HepG2 (cell line): ENCODE results near the gene ICAM3. TPM values are rescaled to one million over a fixed set of nuclear protein-coding genes. Genes with fewer than 3 reads are reported as not detected.

Experiments used
- ARID2 ChIP-seq: sonication (generic); formaldehyde crosslinking; IDR thresholded peaks from 2 replicates; pipeline ENCODE4 v1.8.1; 2022; ENCODE audit warnings: mild to moderate bottlenecking, missing genetic modification reagents, borderline replicate concordance
- BRD4 ChIP-seq: sonication (generic); formaldehyde crosslinking; IDR thresholded peaks from 2 replicates; pipeline ENCODE4 v1.4.0; 2020; ENCODE audit warnings: missing genetic modification reagents
- KDM5A ChIP-seq: fragments of 200-600 bp; sonication (generic); IDR thresholded peaks from 2 replicates; pipeline ENCODE4 v1.7.0; 2018; ENCODE audit warnings: antibody characterized with exemption, mild to moderate bottlenecking, low read length, borderline replicate concordance
- MATR3 ChIP-seq: sonication (generic); formaldehyde crosslinking; IDR thresholded peaks from 2 replicates; pipeline ENCODE4 v1.4.0; 2020; ENCODE audit warnings: missing genetic modification reagents
- MIER3 ChIP-seq: IDR thresholded peaks from 2 replicates; pipeline ENCODE4 v1.6.1; 2016; ENCODE audit warnings: missing compliant biosample characterization, borderline replicate concordance
- MXD3 ChIP-seq: IDR thresholded peaks from 2 replicates; pipeline ENCODE4 v1.6.1; 2016; ENCODE audit warnings: mild to moderate bottlenecking, missing biosample characterization, missing genetic modification reagents
- NFE2L1 ChIP-seq: sonication (generic); formaldehyde crosslinking; IDR thresholded peaks from 2 replicates; pipeline ENCODE4 v1.4.0; 2020; ENCODE audit warnings: missing genetic modification reagents, mild to moderate bottlenecking, borderline replicate concordance
- NFYC ChIP-seq: IDR thresholded peaks from 2 replicates; pipeline ENCODE4 v1.6.1; 2016; ENCODE audit warnings: missing genetic modification reagents, missing compliant biosample characterization
- POLR2A ChIP-seq, 2 experiments: IDR thresholded peaks; 2 replicates each; pipeline ENCODE4 v1.6.1; 2011; ENCODE audit warnings: low read depth in 2 of 2, low read length in 2 of 2, mild to moderate bottlenecking in 1 of 2, moderate library complexity in 1 of 2; ENCODE audit not compliant: insufficient read depth in 1 of 2
- RBFOX2 ChIP-seq: fragments of 200-400 bp; formaldehyde crosslinking; IDR thresholded peaks from 2 replicates; pipeline ENCODE4 v1.6.1; 2017; ENCODE audit warnings: low read depth, mild to moderate bottlenecking, low read length
- SATB2 ChIP-seq: sonication (generic); formaldehyde crosslinking; IDR thresholded peaks from 2 replicates; pipeline ENCODE4 v1.5.0; 2020; ENCODE audit warnings: missing genetic modification reagents
- SRY ChIP-seq: sonication (generic); formaldehyde crosslinking; IDR thresholded peaks from 2 replicates; pipeline ENCODE4 v1.8.0; 2022; ENCODE audit warnings: mild to moderate bottlenecking, missing genetic modification reagents
- THAP7 ChIP-seq: sonication (generic); formaldehyde crosslinking; IDR thresholded peaks from 2 replicates; pipeline ENCODE4 v1.8.1; 2023; ENCODE audit warnings: mild to moderate bottlenecking, missing genetic modification reagents
- XRCC5 ChIP-seq: fragments of 200-400 bp; formaldehyde crosslinking; optimal IDR thresholded peaks from 2 replicates; pipeline ENCODE3; 2017; ENCODE audit warnings: mild to moderate bottlenecking, low read length
- ZBTB44 ChIP-seq: sonication (generic); formaldehyde crosslinking; IDR thresholded peaks from 2 replicates; pipeline ENCODE4 v1.4.0; 2020; ENCODE audit warnings: missing genetic modification reagents
- ZNF142 ChIP-seq: sonication (generic); formaldehyde crosslinking; IDR thresholded peaks from 2 replicates; pipeline ENCODE4 v1.4.0; 2020; ENCODE audit warnings: missing genetic modification reagents
- ZNF230 ChIP-seq: sonication (generic); formaldehyde crosslinking; IDR thresholded peaks from 2 replicates; pipeline ENCODE4 v1.4.0; 2020; ENCODE audit warnings: mild to moderate bottlenecking, missing genetic modification reagents
- ZNF282 ChIP-seq: fragments of 450-650 bp; IDR thresholded peaks from 2 replicates; pipeline ENCODE4 v1.6.1; 2018; ENCODE audit not compliant: partially characterized antibody
- ZNF562 ChIP-seq: sonication (generic); formaldehyde crosslinking; IDR thresholded peaks from 2 replicates; pipeline ENCODE4 v1.8.0; 2022; ENCODE audit warnings: missing genetic modification reagents, borderline replicate concordance
- ZNF564 ChIP-seq: sonication (generic); formaldehyde crosslinking; IDR thresholded peaks from 2 replicates; pipeline ENCODE4 v1.8.1; 2023; ENCODE audit warnings: mild to moderate bottlenecking, missing genetic modification reagents
- polyA plus RNA-seq, 8 experiments: library from polyadenylated mRNA; depleted of rRNA in 3 of 8; stranded (reverse) in 7 of 8; unstranded in 1 of 8; fragments of >200 nt; fragmentation: Illumina TruSeq in 4 of 8; extraction: Trizol in 4 of 8; gene quantifications; 2 replicates each; pipeline versions ENCODE4 v1.2.1 to v1.2.3, GENCODE V29; 2011 to 2016; ENCODE audit warnings: low read depth in 4 of 8, missing spikeins in 1 of 8, mixed read lengths in 1 of 8; ENCODE audit not compliant: insufficient read depth in 1 of 8
- total RNA-seq, 5 experiments: library from RNA; depleted of rRNA; stranded (reverse); fragments of >200 nt; fragmentation: Illumina TruSeq; extraction: Trizol; gene quantifications; 2 replicates each; pipeline ENCODE4 v1.2.3, GENCODE V29; 2016; ENCODE audit warnings: low read depth in 1 of 5

Gene ICAM3
- total and polyA plus RNA-seq, 2 of the 13 experiments (the other 11 are each of a cell fraction or from before 2014, with no cell fraction given): 14.1 to 21.0 TPM

GRCh38 chr19:10334588-10335351 lies 4.7 kb downstream of the ICAM3 start (continued):
- 0 out of 2 replicates have a peak, but pooled peaks have one; percentile 41 for TF ChIP-seq MXD3 (CRISPR knock-in tag)
- TF ChIP-seq THAP7: peak; percentile 91
- TF ChIP-seq NFYC (CRISPR knock-in tag): peak; percentile 28; the same call in 1 of the 2 replicates
- TF ChIP-seq ZNF564 (CRISPR knock-in tag): peak; percentile 79
- peak; percentile 18 for TF ChIP-seq XRCC5
- no peak for TF ChIP-seq SATB2 (CRISPR knock-in tag)
- TF ChIP-seq MIER3: no peak
- no peak for TF ChIP-seq ARID2
- peak; percentile 62 for TF ChIP-seq RBFOX2
- TF ChIP-seq ZNF562 (CRISPR knock-in tag): no peak
- TF ChIP-seq ZNF282: no peak
- peak; percentile 72 to 88; a peak in 3 of 4 replicates for TF ChIP-seq POLR2A (IDR thresholded peaks at IDR 0.05; ENCODE audit: insufficient read depth in 1 of 2, low read depth in 2 of 2, low read length in 2 of 2)
- no peak for TF ChIP-seq MATR3 (CRISPR knock-in tag)
- no peak for TF ChIP-seq ZNF230 (CRISPR knock-in tag)
- peak; percentile 43 for TF ChIP-seq BRD4
- TF ChIP-seq SRY: no peak
- TF ChIP-seq ZBTB44 (CRISPR knock-in tag): no peak
- TF ChIP-seq KDM5A: no peak
- TF ChIP-seq ZNF142 (CRISPR knock-in tag): no peak
- no peak for TF ChIP-seq NFE2L1 (CRISPR knock-in tag)
